ENCODE data around the gene RPL14.
A peak's percentile ranks its signal among the peaks of the same experiment; 100 is the strongest.
"Not testable (repeated sequence)": the region's sequence is repeated elsewhere in the genome, so short reads cannot be mapped to it uniquely, and the experiment has no call there.

Gene RPL14

DNA sequence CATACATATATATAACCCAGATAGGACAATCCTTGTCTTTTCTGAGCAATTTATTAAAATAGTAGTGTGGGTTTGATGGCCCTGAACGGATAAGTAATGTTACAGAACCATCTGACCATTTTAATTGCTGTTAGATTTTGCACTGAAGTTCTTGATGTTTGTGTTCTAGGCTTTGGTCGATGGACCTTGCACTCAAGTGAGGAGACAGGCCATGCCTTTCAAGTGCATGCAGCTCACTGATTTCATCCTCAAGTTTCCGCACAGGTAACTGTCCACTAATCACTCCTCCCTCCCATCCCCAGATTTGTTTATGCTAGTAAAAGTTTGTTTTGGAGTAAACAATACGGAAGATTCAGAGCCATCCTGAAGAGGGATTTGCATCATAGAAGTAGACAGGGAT is 1.3 kb downstream of the RPL14 start:
- Histone ChIP-seq H2AFZ (ENCODE audit: low read length) (no peak overlapping the region), H3F3A (ENCODE audit: insufficient read depth, low read length) (0 out of 2 replicates have a peak, but pooled peaks cover 4% of the 10 kb centered on the region), H3K9me2 (ENCODE audit: low read depth, low read length) (no peaks in the 10 kb centered on the region), H3K36me3 (ENCODE audit: insufficient read depth, low read length) (peaks cover 62% of the 10 kb centered on the region), H3K4me2 (ENCODE audit: low read length) (peak overlapping the region; percentile 99), H4K20me1 (ENCODE audit: insufficient read depth, low read length) (no peaks in the 10 kb centered on the region), H3K4me1 (ENCODE audit: insufficient read depth, low read length, severe bottlenecking) (peaks cover 40% of the 10 kb centered on the region), H3K4me3 (ENCODE audit: low read depth, low read length, poor library complexity, severe bottlenecking) (peak overlapping the region; percentile 99), H3K79me2 (ENCODE audit: insufficient read depth, low read length) (peaks cover 20% of the 10 kb centered on the region), H3K27ac (ENCODE audit: low read depth, low read length, poor library complexity, severe bottlenecking) (no peak overlapping the region), H3K9ac (ENCODE audit: low read length) (peak overlapping the region; percentile 99), H3K9me3 (ENCODE audit: low read length) (no peaks in the 10 kb centered on the region), H3K27me3 (ENCODE audit: insufficient read depth, low read length) (no peaks in the 10 kb centered on the region)
- TF ChIP-seq, protein P1, sequence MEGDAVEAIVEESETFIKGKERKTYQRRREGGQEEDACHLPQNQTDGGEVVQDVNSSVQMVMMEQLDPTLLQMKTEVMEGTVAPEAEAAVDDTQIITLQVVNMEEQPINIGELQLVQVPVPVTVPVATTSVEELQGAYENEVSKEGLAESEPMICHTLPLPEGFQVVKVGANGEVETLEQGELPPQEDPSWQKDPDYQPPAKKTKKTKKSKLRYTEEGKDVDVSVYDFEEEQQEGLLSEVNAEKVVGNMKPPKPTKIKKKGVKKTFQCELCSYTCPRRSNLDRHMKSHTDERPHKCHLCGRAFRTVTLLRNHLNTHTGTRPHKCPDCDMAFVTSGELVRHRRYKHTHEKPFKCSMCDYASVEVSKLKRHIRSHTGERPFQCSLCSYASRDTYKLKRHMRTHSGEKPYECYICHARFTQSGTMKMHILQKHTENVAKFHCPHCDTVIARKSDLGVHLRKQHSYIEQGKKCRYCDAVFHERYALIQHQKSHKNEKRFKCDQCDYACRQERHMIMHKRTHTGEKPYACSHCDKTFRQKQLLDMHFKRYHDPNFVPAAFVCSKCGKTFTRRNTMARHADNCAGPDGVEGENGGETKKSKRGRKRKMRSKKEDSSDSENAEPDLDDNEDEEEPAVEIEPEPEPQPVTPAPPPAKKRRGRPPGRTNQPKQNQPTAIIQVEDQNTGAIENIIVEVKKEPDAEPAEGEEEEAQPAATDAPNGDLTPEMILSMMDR (IDR thresholded peaks at IDR 0.05; ENCODE audit: low read length) = no peak
- TF ChIP-seq EZH2 (IDR thresholded peaks at IDR 0.05; ENCODE audit: borderline replicate concordance, low read length) = no peak

- H3K9ac ChIP-seq (ENCODE audit: low read length); H3F3A ChIP-seq (ENCODE audit: insufficient read depth, low read length); H3K27me3 ChIP-seq (ENCODE audit: insufficient read depth, low read length); H3K4me3 ChIP-seq (ENCODE audit: low read depth, low read length, poor library complexity, severe bottlenecking); H3K9me3 ChIP-seq (ENCODE audit: low read length); H3K4me2 ChIP-seq (ENCODE audit: low read length); H3K9me2 ChIP-seq (ENCODE audit: low read depth, low read length); H3K27ac ChIP-seq (ENCODE audit: low read depth, low read length, poor library complexity, severe bottlenecking); H4K20me1 ChIP-seq (ENCODE audit: insufficient read depth, low read length); H2AFZ ChIP-seq (ENCODE audit: low read length): not testable (repeated sequence)
- Histone ChIP-seq H3K36me3 (ENCODE audit: insufficient read depth, low read length) (peaks cover 82% of the 10 kb centered on the region), H3K79me2 (ENCODE audit: insufficient read depth, low read length) (peaks cover 20% of the 10 kb centered on the region), H3K4me1 (ENCODE audit: insufficient read depth, low read length, severe bottlenecking) (peaks cover 26% of the 10 kb centered on the region)
Measured at GRCh38 chr3:40460481-40460880, 3.3 kb downstream of the RPL14 start.

- Histone ChIP-seq H3K9ac (ENCODE audit: low read length) (no peak overlapping the region), H4K20me1 (ENCODE audit: insufficient read depth, low read length) (no peaks in the 10 kb centered on the region), H3K27ac (ENCODE audit: low read depth, low read length, poor library complexity, severe bottlenecking) (no peak overlapping the region), H3K27me3 (ENCODE audit: insufficient read depth, low read length) (no peaks in the 10 kb centered on the region), H3F3A (ENCODE audit: insufficient read depth, low read length) (0 out of 2 replicates have a peak, but pooled peaks cover 3% of the 10 kb centered on the region), H3K4me2 (ENCODE audit: low read length) (no peak overlapping the region), H3K9me2 (ENCODE audit: low read depth, low read length) (no peaks in the 10 kb centered on the region), H3K4me3 (ENCODE audit: low read depth, low read length, poor library complexity, severe bottlenecking) (no peak overlapping the region), H3K4me1 (ENCODE audit: insufficient read depth, low read length, severe bottlenecking) (peaks cover 25% of the 10 kb centered on the region), H2AFZ (ENCODE audit: low read length) (no peak overlapping the region), H3K36me3 (ENCODE audit: insufficient read depth, low read length) (peaks cover 84% of the 10 kb centered on the region), H3K9me3 (ENCODE audit: low read length) (no peaks in the 10 kb centered on the region), H3K79me2 (ENCODE audit: insufficient read depth, low read length) (peaks cover 20% of the 10 kb centered on the region)
- TF ChIP-seq, protein P1 (IDR thresholded peaks at IDR 0.05; ENCODE audit: low read length) = no peak
- no peak for TF ChIP-seq EZH2 (IDR thresholded peaks at IDR 0.05; ENCODE audit: borderline replicate concordance, low read length)
Measured at GRCh38 chr3:40461161-40461560, 4.0 kb downstream of the RPL14 start.

GRCh38 chr3:40462838-40463237 is 5.7 kb downstream of the RPL14 start:
- H4K20me1 ChIP-seq (ENCODE audit: insufficient read depth, low read length); H3K9ac ChIP-seq (ENCODE audit: low read length); H3K27me3 ChIP-seq (ENCODE audit: insufficient read depth, low read length); H2AFZ ChIP-seq (ENCODE audit: low read length); H3K9me2 ChIP-seq (ENCODE audit: low read depth, low read length); H3K4me3 ChIP-seq (ENCODE audit: low read depth, low read length, poor library complexity, severe bottlenecking); H3K9me3 ChIP-seq (ENCODE audit: low read length); H3K27ac ChIP-seq (ENCODE audit: low read depth, low read length, poor library complexity, severe bottlenecking); H3K4me2 ChIP-seq (ENCODE audit: low read length): not testable (repeated sequence)
- Histone ChIP-seq H3K36me3 (ENCODE audit: insufficient read depth, low read length) (peaks cover 87% of the 10 kb centered on the region), H3K4me1 (ENCODE audit: insufficient read depth, low read length, severe bottlenecking) (peaks cover 19% of the 10 kb centered on the region), H3K79me2 (ENCODE audit: insufficient read depth, low read length) (peaks cover 14% of the 10 kb centered on the region), H3F3A (ENCODE audit: insufficient read depth, low read length) (peaks cover 15% of the 10 kb centered on the region)

Data from OCI-LY1 (cell line).